ENCODE measurements around the gene FAM120B. TPM values are rescaled to one million over a fixed set of nuclear protein-coding genes. Genes with fewer than 3 reads are reported as not detected.
"Not testable (repeated sequence)": the region's sequence is repeated elsewhere in the genome, so short reads cannot be mapped to it uniquely, and the experiment has no call there.

Gene FAM120B
- total and polyA plus RNA-seq, 2 experiments from 2014 or later, result 17.1 to 29.1 TPM

GRCh38 chr6:170393807-170394399, 87.3 kb downstream of the FAM120B start:
- Histone ChIP-seq H3K4me3 (no peak overlapping the region), H3F3A (ENCODE audit: insufficient read depth) (no peaks in the 10 kb centered on the region), H3K79me2 (ENCODE audit: insufficient read depth) (no peaks in the 10 kb centered on the region), H3K9me3 (ENCODE audit: low read depth) (no peaks in the 10 kb centered on the region), H2AFZ (no peak overlapping the region), H3K9me2 (ENCODE audit: insufficient read depth) (peaks cover 4% of the 10 kb centered on the region; the same call in 1 of the 2 replicates), H3K36me3 (ENCODE audit: low read depth) (peaks cover 28% of the 10 kb centered on the region), H3K4me2 (ENCODE audit: unreplicated experiment) (no peak overlapping the region), H3K9ac (no peak overlapping the region), H4K20me1 (ENCODE audit: insufficient read depth) (no peaks in the 10 kb centered on the region), H3K27ac (no peak overlapping the region), H3K27me3 (replicated peaks; ENCODE audit: insufficient read depth) (no peaks in the 10 kb centered on the region), H3K4me1 (ENCODE audit: insufficient read depth) (no peaks in the 10 kb centered on the region)
- 91 to 93% methylated on average over 9 of the region's 9 CpGs for WGBS, 2 experiments (ENCODE audit: low coverage in 1 of 2, low lambda C conversion rate in 2 of 2, missing lambda C conversion rate in 2 of 2)
- DNase-seq, result peak; percentile 29
- in situ Hi-C loops (cut with MboI), result no loop called here
- TF ChIP-seq EZH2phosphoT487 (IDR thresholded peaks at IDR 0.05; ENCODE audit: insufficient read depth, low read depth), result no peak
- TF ChIP-seq EZH2 (IDR thresholded peaks at IDR 0.05; ENCODE audit: insufficient read depth, poor library complexity, severe bottlenecking), result no peak

DNA sequence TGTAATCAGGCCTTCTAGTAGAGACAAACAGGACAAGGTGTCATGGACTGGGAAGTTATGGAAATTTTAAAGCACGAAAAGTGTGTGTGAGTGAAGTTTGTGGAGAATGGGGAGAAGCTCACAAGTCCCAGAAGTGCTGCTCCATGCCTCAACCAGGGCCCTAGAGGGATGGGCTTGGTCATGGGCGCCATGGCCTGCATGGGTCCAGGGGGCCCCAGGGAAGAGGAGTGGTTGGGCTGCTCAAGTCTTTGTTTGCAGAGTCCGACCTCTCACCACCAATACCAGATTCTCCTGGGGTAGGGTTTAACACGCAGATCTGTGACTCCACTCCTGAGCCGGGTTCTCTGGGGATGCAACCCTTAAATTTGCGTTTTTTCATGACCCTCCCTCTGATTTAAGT, 88.4 kb downstream of the FAM120B start:
- no peak overlapping the region for H3K4me2 ChIP-seq (ENCODE audit: unreplicated experiment)
- 96 to 97% methylated on average over 6 of the region's 6 CpGs for WGBS, 2 experiments (ENCODE audit: low coverage in 1 of 2, low lambda C conversion rate in 2 of 2, missing lambda C conversion rate in 2 of 2)
- in situ Hi-C loops (cut with MboI), result no loop called here
- H3K4me1 ChIP-seq (ENCODE audit: insufficient read depth), result no peaks in the 10 kb centered on the region
- peaks cover 31% of the 10 kb centered on the region for H3K36me3 ChIP-seq (ENCODE audit: low read depth)
- TF ChIP-seq EZH2 (IDR thresholded peaks at IDR 0.05; ENCODE audit: insufficient read depth, poor library complexity, severe bottlenecking) (no peak), EZH2phosphoT487 (IDR thresholded peaks at IDR 0.05; ENCODE audit: insufficient read depth, low read depth) (no peak)
- no peak overlapping the region for H3K4me3 ChIP-seq
- no peaks in the 10 kb centered on the region for H3K79me2 ChIP-seq (ENCODE audit: insufficient read depth)
- no peaks in the 10 kb centered on the region for H3F3A ChIP-seq (ENCODE audit: insufficient read depth)
- no peak overlapping the region for H3K9ac ChIP-seq
- no peak overlapping the region for H2AFZ ChIP-seq
- H3K9me2 ChIP-seq (ENCODE audit: insufficient read depth), result peaks cover 11% of the 10 kb centered on the region; the same call in 1 of the 2 replicates
- no peaks in the 10 kb centered on the region for H3K9me3 ChIP-seq (ENCODE audit: low read depth)
- H4K20me1 ChIP-seq (ENCODE audit: insufficient read depth), result no peaks in the 10 kb centered on the region
- DNase-seq, result no peak
- H3K27me3 ChIP-seq (replicated peaks; ENCODE audit: insufficient read depth), result no peaks in the 10 kb centered on the region
- no peak overlapping the region for H3K27ac ChIP-seq

- H3F3A ChIP-seq (ENCODE audit: insufficient read depth); H3K9me3 ChIP-seq (ENCODE audit: low read depth); H3K4me3 ChIP-seq; H3K4me1 ChIP-seq (ENCODE audit: insufficient read depth); H3K27me3 ChIP-seq (replicated peaks; ENCODE audit: insufficient read depth); H4K20me1 ChIP-seq (ENCODE audit: insufficient read depth); in situ Hi-C loops (cut with MboI); DNase-seq; H2AFZ ChIP-seq; H3K79me2 ChIP-seq (ENCODE audit: insufficient read depth); H3K27ac ChIP-seq; H3K9ac ChIP-seq; H3K4me2 ChIP-seq (ENCODE audit: unreplicated experiment): not testable (repeated sequence)
- 90 to 94% methylated on average over 1 of the region's 1 CpG for WGBS, 2 experiments (ENCODE audit: low coverage in 1 of 2, low lambda C conversion rate in 2 of 2, missing lambda C conversion rate in 2 of 2)
- H3K9me2 ChIP-seq (ENCODE audit: insufficient read depth), result peaks cover 13% of the 10 kb centered on the region; the same call in 1 of the 2 replicates
- H3K36me3 ChIP-seq (ENCODE audit: low read depth), result peaks cover 25% of the 10 kb centered on the region
These were observed 92.3 kb downstream of the FAM120B start for GRCh38 chr6:170398743-170399369.

DNA sequence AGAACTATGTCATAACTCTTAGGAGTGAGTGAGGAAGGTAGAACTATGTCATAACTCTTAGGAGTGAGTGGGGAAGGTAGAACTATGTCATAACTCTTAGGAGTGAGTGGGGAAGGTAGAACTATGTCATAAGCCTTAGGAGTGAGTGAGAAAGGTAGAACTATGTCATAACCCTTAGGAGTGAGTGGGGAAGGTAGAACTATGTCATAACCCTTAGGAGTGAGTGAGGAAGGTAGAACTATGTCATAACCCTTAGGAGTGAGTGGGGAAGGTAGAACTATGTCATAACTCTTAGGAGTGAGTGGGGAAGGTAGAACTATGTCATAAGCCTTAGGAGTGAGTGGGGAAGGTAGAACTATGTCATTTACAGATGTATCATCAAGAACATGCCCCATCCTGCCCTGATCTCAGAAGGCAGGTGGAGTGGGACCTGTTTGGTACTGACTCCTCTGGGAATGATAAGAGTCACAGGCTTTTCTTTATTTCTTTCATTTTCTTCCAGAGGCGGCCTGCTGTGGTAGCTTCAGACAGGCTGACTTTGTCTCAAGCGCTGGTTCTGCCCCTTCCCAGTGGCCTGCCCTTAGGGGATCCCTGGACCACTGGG, 93.5 kb downstream of the FAM120B start:
- in situ Hi-C loops (cut with MboI); H3K9me3 ChIP-seq (ENCODE audit: low read depth); H2AFZ ChIP-seq; H3K79me2 ChIP-seq (ENCODE audit: insufficient read depth); DNase-seq; H4K20me1 ChIP-seq (ENCODE audit: insufficient read depth); H3K27ac ChIP-seq; H3K27me3 ChIP-seq (replicated peaks; ENCODE audit: insufficient read depth); H3K4me2 ChIP-seq (ENCODE audit: unreplicated experiment); H3K4me3 ChIP-seq; H3K9ac ChIP-seq: not testable (repeated sequence)
- Histone ChIP-seq H3K36me3 (ENCODE audit: low read depth) (peaks cover 25% of the 10 kb centered on the region), H3F3A (ENCODE audit: insufficient read depth) (peaks cover 14% of the 10 kb centered on the region), H3K9me2 (ENCODE audit: insufficient read depth) (peaks cover 13% of the 10 kb centered on the region; the same call in 1 of the 2 replicates), H3K4me1 (ENCODE audit: insufficient read depth) (peaks cover 14% of the 10 kb centered on the region)
- 43 to 50% methylated on average over 2 of the region's 2 CpGs for WGBS, 2 experiments (ENCODE audit: low coverage in 1 of 2, low lambda C conversion rate in 2 of 2, missing lambda C conversion rate in 2 of 2)
